Vagina (tissue), 2 donors: ENCODE measurements around the gene POLN. TPM values are rescaled to one million over a fixed set of nuclear protein-coding genes. Genes with fewer than 3 reads are reported as not detected.

Experiments
- DNase-seq, 2 donors: peaks; one replicate each; pipeline ENCODE4 v3.0.0-alpha.2; 2017; ENCODE audit errors: extremely low spot score in 2 of 2
- H3K27ac ChIP-seq: fragments of 200-600 bp; sonication (generic); one replicate; pipeline ENCODE4 v1.5.1; 2019
- H3K27me3 ChIP-seq: fragments of 200-600 bp; sonication (generic); one replicate; pipeline ENCODE4 v1.5.1; 2019
- H3K36me3 ChIP-seq, 2 donors: fragments of 200-600 bp; sonication (generic); one replicate each; pipeline ENCODE4 v1.5.1; 2017 to 2019
- H3K4me1 ChIP-seq: fragments of 200-600 bp; sonication (generic); one replicate; pipeline ENCODE4 v1.5.1; 2019
- H3K4me3 ChIP-seq, 2 donors: fragments of 200-600 bp; sonication (generic); 1 replicate in 1 of 2; 2 replicates in 1 of 2; pipeline ENCODE4 v1.5.1; 2016 to 2019
- H3K9me3 ChIP-seq: fragments of 200-600 bp; sonication (generic); one replicate; pipeline ENCODE4 v1.5.1; 2019
- CTCF ChIP-seq, 3 experiments: fragments of 450-650 bp in 2 of 3; fragments of 200-600 bp in 1 of 3; sonication (generic) in 1 of 3; IDR thresholded peaks; one replicate each; pipeline ENCODE4 v1.5.1; 2017 to 2019; ENCODE audit warnings: antibody characterized with exemption in 3 of 3, mild to moderate bottlenecking in 2 of 3, moderate library complexity in 2 of 3
- POLR2A ChIP-seq, 2 donors: fragments of 450-650 bp; IDR thresholded peaks; one replicate each; pipeline ENCODE4 v1.6.1; 2017; ENCODE audit warnings: antibody characterized with exemption in 2 of 2, mild to moderate bottlenecking in 2 of 2, moderate library complexity in 2 of 2
- POLR2AphosphoS5 ChIP-seq, 2 donors: sonication (generic); formaldehyde crosslinking; IDR thresholded peaks; one replicate each; pipeline ENCODE4 v1.9.0; 2017; ENCODE audit warnings: antibody characterized with exemption in 2 of 2, mild to moderate bottlenecking in 2 of 2, low read depth in 1 of 2; ENCODE audit not compliant: insufficient read depth in 1 of 2
- intact Hi-C: fragments of 100-400 bp; cut with DNase I; formaldehyde crosslinking; loops from one replicate; pipeline ENCODE4 v1.15.1; 2023
- total RNA-seq: library from RNA; depleted of rRNA; stranded (reverse); fragments of >200 nt; gene quantifications from one replicate; pipeline ENCODE4 v1.2.3, GENCODE V29; 2016

The POLN gene
- total RNA-seq, 1 donor from 2014 or later = 3.9 TPM

- H3K27ac ChIP-seq = peak overlapping the region; percentile 91
- H3K36me3 ChIP-seq = no peaks in the 10 kb centered on the region
- H3K4me1 ChIP-seq = peaks cover 68% of the 10 kb centered on the region
- H3K27me3 ChIP-seq = no peaks in the 10 kb centered on the region
- H3K9me3 ChIP-seq = no peaks in the 10 kb centered on the region
- peak overlapping the region; percentile 83 to 93 for H3K4me3 ChIP-seq
- no peak for DNase-seq
- intact Hi-C loops = loop anchor here (5.0 to 10.0 kb wide), 2 partner anchors 154 to 276 kb away; partner anchors contain the start of genes CFAP99, FAM193A and ZFYVE28
- TF ChIP-seq POLR2AphosphoS5 (IDR thresholded peaks at IDR 0.05; ENCODE audit: insufficient read depth in 1 of 2, low read depth in 1 of 2) = peak in 1 of 2 donors; percentile 34
- no peak for TF ChIP-seq POLR2A (IDR thresholded peaks at IDR 0.05)
These were observed 19.4 kb upstream of the POLN start for GRCh38 chr4:2261110-2261852.

DNA sequence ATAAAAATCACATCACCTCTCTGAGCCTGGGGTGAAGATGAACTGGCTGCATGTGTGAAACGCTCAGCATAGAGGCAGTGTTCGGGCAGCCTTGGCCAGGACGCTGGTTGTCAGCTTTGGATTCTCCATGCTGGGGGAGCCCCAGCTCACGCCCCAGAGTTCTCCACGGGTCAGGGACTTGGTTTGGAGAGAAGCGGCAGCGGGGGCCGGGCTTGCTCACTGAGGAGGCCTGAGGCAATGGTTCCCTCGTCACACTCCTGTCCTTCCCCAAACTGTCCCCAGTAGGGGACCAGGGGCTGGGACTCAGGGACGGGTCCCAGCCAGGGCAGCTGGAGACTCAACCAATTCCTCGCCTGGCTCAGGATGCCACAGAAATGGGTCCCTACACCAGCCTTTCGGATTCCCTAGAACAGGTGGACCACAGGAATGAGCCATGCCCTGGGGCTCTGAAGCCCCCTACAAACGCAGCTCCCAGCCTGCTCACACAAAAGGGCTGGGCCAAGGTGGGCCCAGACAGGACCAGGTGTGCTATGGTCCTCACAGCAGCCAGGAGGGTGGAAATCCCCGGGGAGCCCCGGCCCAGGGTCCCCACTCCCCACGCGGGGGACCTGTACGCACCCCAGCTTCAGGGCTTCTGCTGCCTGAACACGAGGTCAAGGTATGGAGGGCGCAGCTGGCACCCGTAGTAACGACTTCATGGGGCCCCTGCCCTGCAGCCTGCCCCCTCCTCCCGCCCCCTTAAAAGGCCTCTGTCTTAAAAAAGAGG lies 18.6 kb upstream of the POLN start:
- peak overlapping the region; percentile 83 to 93 for H3K4me3 ChIP-seq
- peaks cover 69% of the 10 kb centered on the region for H3K4me1 ChIP-seq
- no peaks in the 10 kb centered on the region for H3K27me3 ChIP-seq
- H3K9me3 ChIP-seq = no peaks in the 10 kb centered on the region
- DNase-seq = peak in 1 of 2 donors; percentile 87
- no peak for TF ChIP-seq CTCF (IDR thresholded peaks at IDR 0.05)
- TF ChIP-seq POLR2AphosphoS5 (IDR thresholded peaks at IDR 0.05; ENCODE audit: insufficient read depth in 1 of 2, low read depth in 1 of 2) = no peak
- TF ChIP-seq POLR2A (IDR thresholded peaks at IDR 0.05) = no peak
- H3K27ac ChIP-seq = peak overlapping the region; percentile 91
- intact Hi-C loops = loop anchor here (5.0 to 10.0 kb wide), 2 partner anchors 154 to 277 kb away; partner anchors contain the start of genes CFAP99, FAM193A and ZFYVE28
- no peaks in the 10 kb centered on the region for H3K36me3 ChIP-seq

DNA sequence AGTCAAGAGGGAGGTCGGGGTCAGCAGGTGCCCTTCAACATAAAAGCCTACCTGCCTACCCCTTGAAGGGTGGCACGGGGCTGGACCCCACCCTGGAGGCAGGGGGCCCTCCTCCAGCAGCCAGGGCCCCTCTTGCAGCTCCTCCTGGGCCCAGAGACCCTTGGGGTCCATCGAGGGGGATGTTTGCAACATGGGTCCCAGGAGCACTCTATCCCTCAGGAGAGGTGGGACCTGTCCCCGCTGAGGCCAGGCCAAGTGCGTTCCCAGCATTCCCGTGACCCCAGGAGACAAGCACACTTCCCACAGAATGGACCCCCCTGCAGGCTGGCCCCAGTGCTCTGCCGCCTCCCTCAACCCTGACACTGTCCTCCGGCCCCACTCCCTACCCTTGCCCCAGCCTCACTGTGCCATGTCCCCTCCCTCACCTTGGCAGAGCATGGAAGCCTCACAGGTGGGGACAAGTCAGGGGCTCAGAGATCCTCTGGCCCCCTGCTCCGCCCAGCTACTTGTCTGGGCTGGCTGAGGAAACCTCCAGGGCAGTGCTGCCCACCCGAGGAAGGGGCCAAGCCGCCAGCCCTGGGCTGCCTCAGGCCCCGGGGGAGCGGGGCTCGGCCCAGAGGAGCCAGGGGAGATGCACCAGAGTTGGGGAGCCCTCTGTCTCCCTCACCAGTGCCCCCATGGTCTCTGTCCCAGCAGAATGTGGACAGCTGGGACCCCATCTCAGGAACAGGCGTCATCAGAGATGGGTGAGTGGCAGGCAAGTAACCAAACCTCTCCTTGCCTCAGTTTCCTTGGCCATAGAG lies 17.8 kb upstream of the POLN start:
- intact Hi-C loops = loop anchor here (5.0 to 10.0 kb wide), 2 partner anchors 155 to 278 kb away; partner anchors contain the start of genes CFAP99, FAM193A and ZFYVE28
- H3K27ac ChIP-seq = peak overlapping the region; percentile 91
- peak in 1 of 2 donors; percentile 84 for DNase-seq

GRCh38 chr4:2259036-2259540 lies 17.2 kb upstream of the POLN start:
- peaks cover 79% of the 10 kb centered on the region for H3K4me1 ChIP-seq
- intact Hi-C loops = no loop called here
- no peaks in the 10 kb centered on the region for H3K27me3 ChIP-seq
- H3K36me3 ChIP-seq = peaks cover 0 to 10% of the 10 kb centered on the region in 2 donors
- DNase-seq = peak in 1 of 2 donors; percentile 87
- peak overlapping the region; percentile 83 to 93 for H3K4me3 ChIP-seq
- H3K9me3 ChIP-seq = no peaks in the 10 kb centered on the region
- H3K27ac ChIP-seq = peak overlapping the region; percentile 91
- TF ChIP-seq POLR2A (IDR thresholded peaks at IDR 0.05) (no peak), CTCF (IDR thresholded peaks at IDR 0.05) (no peak), POLR2AphosphoS5 (IDR thresholded peaks at IDR 0.05; ENCODE audit: insufficient read depth in 1 of 2, low read depth in 1 of 2) (no peak)

More for the DNA sequence above, 17.8 kb upstream of the POLN start:
- Histone ChIP-seq H3K4me1 (peaks cover 76% of the 10 kb centered on the region), H3K36me3 (peaks cover 0 to 4% of the 10 kb centered on the region in 2 donors), H3K27me3 (no peaks in the 10 kb centered on the region), H3K9me3 (no peaks in the 10 kb centered on the region), H3K4me3 (peak overlapping the region; percentile 83 to 93)
- TF ChIP-seq CTCF (IDR thresholded peaks at IDR 0.05) (no peak), POLR2A (IDR thresholded peaks at IDR 0.05) (no peak), POLR2AphosphoS5 (IDR thresholded peaks at IDR 0.05; ENCODE audit: insufficient read depth in 1 of 2, low read depth in 1 of 2) (no peak)
